H9 (cell line): ENCODE data around the gene MS4A4A. TPM values are rescaled to one million over a fixed set of nuclear protein-coding genes. Genes with fewer than 3 reads are reported as not detected.

Experiments used
- DNase-seq: peaks from one replicate; pipeline ENCODE4 v3.0.0-alpha.2; 2017
- H2AFZ ChIP-seq: one replicate; pipeline ENCODE4 v1.6.1; 2013; ENCODE audit warnings: mild to moderate bottlenecking, low read length, control low read depth, moderate library complexity
- H2AK5ac ChIP-seq: 2 replicates; pipeline ENCODE4 v1.6.1; 2013; ENCODE audit warnings: low read length, control low read depth, mixed read lengths; ENCODE audit not compliant: insufficient read length
- H2BK120ac ChIP-seq: one replicate; pipeline ENCODE4 v1.6.1; 2013; ENCODE audit warnings: low read depth, mild to moderate bottlenecking, low read length, control low read depth, inconsistent platforms; ENCODE audit not compliant: poor library complexity, severe bottlenecking
- H2BK12ac ChIP-seq: 2 replicates; pipeline ENCODE4 v1.6.1; 2013; ENCODE audit warnings: low read length, control low read depth, mixed read lengths, low read depth; ENCODE audit not compliant: insufficient read length
- H2BK15ac ChIP-seq: 2 replicates; pipeline ENCODE4 v1.6.1; 2013; ENCODE audit warnings: low read depth, low read length, control low read depth
- H2BK20ac ChIP-seq: one replicate; pipeline ENCODE4 v1.6.1; 2013; ENCODE audit warnings: low read depth, mild to moderate bottlenecking, low read length, control low read depth, inconsistent platforms; ENCODE audit not compliant: poor library complexity, severe bottlenecking
- H2BK5ac ChIP-seq: 2 replicates; pipeline ENCODE4 v1.6.1; 2013; ENCODE audit warnings: low read length, control low read depth, mixed read lengths; ENCODE audit not compliant: insufficient read length
- H3K14ac ChIP-seq: 2 replicates; pipeline ENCODE4 v1.6.1; 2013; ENCODE audit warnings: low read length, control low read depth; ENCODE audit not compliant: insufficient read depth
- H3K18ac ChIP-seq: 2 replicates; pipeline ENCODE4 v1.6.1; 2013; ENCODE audit warnings: low read depth, mild to moderate bottlenecking, mixed read lengths, low read length, control low read depth; ENCODE audit not compliant: insufficient read length
- H3K23ac ChIP-seq: 2 replicates; pipeline ENCODE4 v1.6.1; 2013; ENCODE audit warnings: low read length, control low read depth, mixed read lengths, low read depth; ENCODE audit not compliant: insufficient read length
- H3K23me2 ChIP-seq: 2 replicates; pipeline ENCODE4 v1.6.1; 2013; ENCODE audit warnings: low read depth, mild to moderate bottlenecking, mixed read lengths, low read length, control low read depth; ENCODE audit not compliant: insufficient read length, poor library complexity, severe bottlenecking
- H3K27ac ChIP-seq: 2 replicates; pipeline ENCODE4 v1.5.1; 2013; ENCODE audit warnings: low read length, control low read depth, mixed read lengths, low read depth; ENCODE audit not compliant: insufficient read length
- H3K27me3 ChIP-seq: 2 replicates; pipeline ENCODE4 v1.6.1; 2013; ENCODE audit warnings: low read length, control low read depth, inconsistent platforms; ENCODE audit not compliant: insufficient read depth
- H3K4ac ChIP-seq: 2 replicates; pipeline ENCODE4 v1.6.1; 2013; ENCODE audit warnings: low read depth, mild to moderate bottlenecking, control low read depth, inconsistent platforms, low read length, moderate library complexity
- H3K4me1 ChIP-seq: 2 replicates; pipeline ENCODE4 v1.6.1; 2013; ENCODE audit warnings: low read length, control low read depth, inconsistent platforms; ENCODE audit not compliant: insufficient read depth
- H3K4me2 ChIP-seq: 2 replicates; pipeline ENCODE4 v1.6.1; 2013; ENCODE audit warnings: low read length, control low read depth, mixed read lengths; ENCODE audit not compliant: insufficient read length, insufficient read depth
- H3K56ac ChIP-seq: 2 replicates; pipeline ENCODE4 v1.6.1; 2013; ENCODE audit warnings: low read depth, mild to moderate bottlenecking, mixed read lengths, low read length, control low read depth; ENCODE audit not compliant: insufficient read length
- H3K79me1 ChIP-seq: 2 replicates; pipeline ENCODE4 v1.6.1; 2013; ENCODE audit warnings: low read depth, mild to moderate bottlenecking, moderate library complexity, low read length, control low read depth, inconsistent platforms; ENCODE audit not compliant: insufficient read depth, poor library complexity, severe bottlenecking
- H3K79me2 ChIP-seq: 2 replicates; pipeline ENCODE4 v1.6.1; 2013; ENCODE audit warnings: low read length, control low read depth, inconsistent platforms; ENCODE audit not compliant: insufficient read depth
- H3K9ac ChIP-seq: 2 replicates; pipeline ENCODE4 v1.6.1; 2013; ENCODE audit warnings: low read length, control low read depth, mixed read lengths; ENCODE audit not compliant: insufficient read length; ENCODE audit errors: extremely low read depth
- H3K9me3 ChIP-seq: one replicate; pipeline ENCODE4 v1.6.1; 2013; ENCODE audit warnings: low read depth, low read length, inconsistent platforms; ENCODE audit not compliant: control insufficient read depth
- H3T11ph ChIP-seq: one replicate; pipeline ENCODE4 v1.6.1; 2013; ENCODE audit warnings: mild to moderate bottlenecking, low read length, control low read depth, inconsistent platforms
- H4K20me1 ChIP-seq: one replicate; pipeline ENCODE4 v1.6.1; 2013; ENCODE audit not compliant: control insufficient read depth, insufficient read length, insufficient read depth
- H4K5ac ChIP-seq: 2 replicates; pipeline ENCODE4 v1.6.1; 2013; ENCODE audit warnings: low read depth, mild to moderate bottlenecking, mixed read lengths, low read length, control low read depth; ENCODE audit not compliant: insufficient read length
- H4K8ac ChIP-seq: replicated peaks from 2 replicates; pipeline ENCODE4 v1.6.1; 2013; ENCODE audit warnings: low read length, control low read depth, mixed read lengths, low read depth; ENCODE audit not compliant: insufficient read length
- H4K91ac ChIP-seq: 2 replicates; pipeline ENCODE4 v1.6.1; 2013; ENCODE audit warnings: low read depth, mild to moderate bottlenecking, moderate library complexity, mixed read lengths, low read length, control low read depth; ENCODE audit not compliant: insufficient read length
- H3K27ac Mint-ChIP-seq, 3 experiments: 2 replicates in 2 of 3; 3 replicates in 1 of 3; pipeline ENCODE4 v1.8.0; 2020 to 2021; ENCODE audit warnings: mixed read lengths in 3 of 3, mild to moderate bottlenecking in 1 of 3, moderate library complexity in 1 of 3
- H3K27me3 Mint-ChIP-seq: 2 replicates; pipeline ENCODE4 v1.8.0; 2021; ENCODE audit warnings: low read depth, mild to moderate bottlenecking, moderate library complexity, mixed read lengths
- H3K36me3 Mint-ChIP-seq, 3 experiments: 2 replicates in 2 of 3; 3 replicates in 1 of 3; pipeline ENCODE4 v1.8.0; 2020 to 2021; ENCODE audit warnings: low read depth in 3 of 3, mixed read lengths in 3 of 3; ENCODE audit not compliant: insufficient read depth in 1 of 3
- H3K4me1 Mint-ChIP-seq, 2 experiments: 2 replicates each; pipeline ENCODE4 v1.8.0; 2020; ENCODE audit warnings: mixed read lengths in 2 of 2
- H3K4me3 Mint-ChIP-seq, 2 experiments: 2 replicates in 1 of 2; 3 replicates in 1 of 2; pipeline ENCODE4 v1.8.0; 2020 to 2021; ENCODE audit warnings: mild to moderate bottlenecking in 2 of 2, mixed read lengths in 2 of 2, moderate library complexity in 1 of 2
- H3K9me3 Mint-ChIP-seq, 2 experiments: 2 replicates in 1 of 2; 3 replicates in 1 of 2; pipeline ENCODE4 v1.8.0; 2020; ENCODE audit warnings: mild to moderate bottlenecking in 2 of 2, mixed read lengths in 2 of 2, moderate library complexity in 1 of 2
- CTCF ChIP-seq: fragments of 200-600 bp; sonication (generic); conservative IDR thresholded peaks from 3 replicates; pipeline ENCODE4 v1.8.0; 2021; ENCODE audit warnings: antibody characterized with exemption, mild to moderate bottlenecking
- WGBS: extraction: QIAGEN DNeasy Blood & Tissue Kit; methylation state at CpG from one replicate; pipeline ENCODE4 v1.1.7; 2013; ENCODE audit warnings: missing lambda C conversion rate, low lambda C conversion rate, mixed read lengths; ENCODE audit not compliant: insufficient read length; ENCODE audit errors: extremely low coverage; 5-methylcytosine and 5-hydroxymethylcytosine counted together
- total RNA-seq: library from RNA; stranded (reverse); gene quantifications from 2 replicates; pipeline ENCODE4 v1.2.1, GENCODE V29; 2021

Gene MS4A4A
- total RNA-seq, 1 experiment from 2014 or later = not detected

- DNase-seq = no peak
- H3K27ac Mint-ChIP-seq = no peak overlapping the region
- H3K36me3 Mint-ChIP-seq = no peaks in the 10 kb centered on the region; a peak in 1 of 7 replicates
- Histone ChIP-seq H3K4me1 (peaks cover 2% of the 10 kb centered on the region; the same call in 1 of the 2 replicates), H3K9me3 (no peaks in the 10 kb centered on the region), H2BK120ac (no peak overlapping the region), H2BK20ac (no peak overlapping the region), H2AK5ac (no peak overlapping the region), H3K27ac (no peak overlapping the region), H4K5ac (no peak overlapping the region), H3T11ph (no peak overlapping the region), H3K4ac (no peak overlapping the region), H3K79me2 (no peaks in the 10 kb centered on the region), H3K18ac (no peak overlapping the region), H3K4me2 (no peak overlapping the region), H3K23ac (no peak overlapping the region), H3K27me3 (no peaks in the 10 kb centered on the region), H3K23me2 (no peaks in the 10 kb centered on the region), H3K9ac (no peak overlapping the region), H4K8ac (no peak overlapping the region), H3K14ac (no peak overlapping the region), H2BK15ac (no peak overlapping the region), H4K91ac (no peak overlapping the region), H2BK12ac (no peak overlapping the region), H4K20me1 (no peaks in the 10 kb centered on the region), H2BK5ac (no peak overlapping the region), H3K79me1 (no peaks in the 10 kb centered on the region), H2AFZ (no peak overlapping the region), H3K56ac (no peak overlapping the region)
- no peaks in the 10 kb centered on the region; the same call in 1 of the 2 replicates for H3K27me3 Mint-ChIP-seq
- H3K4me3 Mint-ChIP-seq = no peak overlapping the region
- no peak for TF ChIP-seq CTCF
- H3K9me3 Mint-ChIP-seq = no peaks in the 10 kb centered on the region
- WGBS = no CpG with 5 or more reads among the region's 3 CpGs
- peaks cover 10 to 14% of the 10 kb centered on the region in 2 experiments for H3K4me1 Mint-ChIP-seq
Measured at GRCh38 chr11:60305906-60306619, 25.6 kb downstream of the MS4A4A start.
